GM21529 (cell line): ENCODE data around the gene ZNF620.
"Not testable (repeated sequence)": the region's sequence is repeated elsewhere in the genome, so short reads cannot be mapped to it uniquely, and the experiment has no call there.

Experiments
- ATAC-seq: cut with Tn5 transposase; IDR thresholded peaks from one replicate; pipeline ENCODE4 v1.9.1; 2021; ENCODE audit not compliant: unreplicated experiment

The ZNF620 gene

GRCh38 chr3:40499952-40500351 lies 5.9 kb upstream of the ZNF620 start:
- ATAC-seq, result no peak

GRCh38 chr3:40502034-40502433 lies 3.8 kb upstream of the ZNF620 start:
- no peak for ATAC-seq

GRCh38 chr3:40504636-40505430 lies 1.0 kb upstream of the ZNF620 start:
- ATAC-seq, result no peak

- no peak for ATAC-seq
Measured at GRCh38 chr3:40511031-40511718, 5.3 kb downstream of the ZNF620 start.

GRCh38 chr3:40516201-40516600 lies 10.4 kb downstream of the ZNF620 start:
- ATAC-seq, result no peak

GRCh38 chr3:40518067-40518466 lies 12.2 kb downstream of the ZNF620 start:
- no peak for ATAC-seq

GRCh38 chr3:40518848-40519247 lies 13.0 kb downstream of the ZNF620 start:
- no peak for ATAC-seq

- ATAC-seq, result no peak
Measured at GRCh38 chr3:40521254-40521653, 15.4 kb downstream of the ZNF620 start.

GRCh38 chr3:40523781-40524180 lies 17.9 kb downstream of the ZNF620 start:
- no peak for ATAC-seq

- ATAC-seq, result peak; percentile 24
Measured at GRCh38 chr3:40524222-40524567, 18.4 kb downstream of the ZNF620 start.

GRCh38 chr3:40524568-40525285 lies 18.9 kb downstream of the ZNF620 start, which contains the start of gene ZNF621:
ZNF621 (plus strand) TSS chr3:40524960; CDS start chr3:40525841, 881 bp downstream.
- ATAC-seq, result peak; percentile 99

GRCh38 chr3:40528426-40528825 lies 22.6 kb downstream of the ZNF620 start:
- ATAC-seq, result no peak

GRCh38 chr3:40532252-40532651 lies 26.4 kb downstream of the ZNF620 start:
- ATAC-seq, result no peak

GRCh38 chr3:40534283-40534682 lies 28.4 kb downstream of the ZNF620 start:
- no peak for ATAC-seq

- ATAC-seq, result no peak
Measured at GRCh38 chr3:40546816-40547215, 41.0 kb downstream of the ZNF620 start.

- ATAC-seq, result no peak
Measured at GRCh38 chr3:40550167-40550566, 44.3 kb downstream of the ZNF620 start.

- no peak for ATAC-seq
Measured at GRCh38 chr3:40557575-40558161, 51.8 kb downstream of the ZNF620 start.

- not testable (repeated sequence) for ATAC-seq
Measured at GRCh38 chr3:40562482-40562881, 56.6 kb downstream of the ZNF620 start.

- ATAC-seq, result not testable (repeated sequence)
Measured at GRCh38 chr3:40565629-40566028, 59.8 kb downstream of the ZNF620 start.

- ATAC-seq, result no peak
Measured at GRCh38 chr3:40566694-40567093, 60.9 kb downstream of the ZNF620 start.
